ENCODE measurements around the gene VEGFD.

Gene VEGFD

GRCh38 chrX:15343075-15343476 lies 41.1 kb downstream of the VEGFD start:
- no peak for DNase-seq (ENCODE audit: low spot score)
- TF ChIP-seq, protein P1, sequence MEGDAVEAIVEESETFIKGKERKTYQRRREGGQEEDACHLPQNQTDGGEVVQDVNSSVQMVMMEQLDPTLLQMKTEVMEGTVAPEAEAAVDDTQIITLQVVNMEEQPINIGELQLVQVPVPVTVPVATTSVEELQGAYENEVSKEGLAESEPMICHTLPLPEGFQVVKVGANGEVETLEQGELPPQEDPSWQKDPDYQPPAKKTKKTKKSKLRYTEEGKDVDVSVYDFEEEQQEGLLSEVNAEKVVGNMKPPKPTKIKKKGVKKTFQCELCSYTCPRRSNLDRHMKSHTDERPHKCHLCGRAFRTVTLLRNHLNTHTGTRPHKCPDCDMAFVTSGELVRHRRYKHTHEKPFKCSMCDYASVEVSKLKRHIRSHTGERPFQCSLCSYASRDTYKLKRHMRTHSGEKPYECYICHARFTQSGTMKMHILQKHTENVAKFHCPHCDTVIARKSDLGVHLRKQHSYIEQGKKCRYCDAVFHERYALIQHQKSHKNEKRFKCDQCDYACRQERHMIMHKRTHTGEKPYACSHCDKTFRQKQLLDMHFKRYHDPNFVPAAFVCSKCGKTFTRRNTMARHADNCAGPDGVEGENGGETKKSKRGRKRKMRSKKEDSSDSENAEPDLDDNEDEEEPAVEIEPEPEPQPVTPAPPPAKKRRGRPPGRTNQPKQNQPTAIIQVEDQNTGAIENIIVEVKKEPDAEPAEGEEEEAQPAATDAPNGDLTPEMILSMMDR (IDR thresholded peaks at IDR 0.05; ENCODE audit: extremely low read depth, missing control alignments) = no peak

DNA sequence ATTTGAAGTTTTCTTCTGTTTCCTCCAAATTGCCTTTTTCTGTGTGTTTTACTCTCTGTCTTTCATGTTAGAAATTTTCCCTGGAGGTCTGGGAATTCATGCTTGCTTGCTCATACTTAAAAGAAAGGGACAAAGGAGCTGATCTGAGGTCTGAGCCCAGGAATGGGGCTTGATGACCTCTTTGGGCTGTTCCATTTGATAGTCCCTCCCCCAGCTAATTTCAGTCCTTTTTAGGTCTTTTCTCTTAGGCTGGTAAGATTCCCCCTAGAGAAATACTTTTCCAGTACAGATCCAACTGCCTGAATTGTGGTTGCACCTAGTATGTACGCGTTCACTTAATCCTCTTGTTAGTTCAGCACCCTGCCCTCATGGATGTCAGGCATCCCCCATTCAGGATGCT lies 43.3 kb downstream of the VEGFD start:
- TF ChIP-seq, protein P1 (IDR thresholded peaks at IDR 0.05; ENCODE audit: extremely low read depth, missing control alignments) = no peak

GRCh38 chrX:15336023-15336413 lies 48.2 kb downstream of the VEGFD start:
- DNase-seq (ENCODE audit: low spot score) = peak; percentile 4
- TF ChIP-seq, protein P1 (IDR thresholded peaks at IDR 0.05; ENCODE audit: extremely low read depth, missing control alignments) = no peak

More for the DNA sequence above, 43.3 kb downstream of the VEGFD start:
- DNase-seq (ENCODE audit: low spot score) = no peak

DNA sequence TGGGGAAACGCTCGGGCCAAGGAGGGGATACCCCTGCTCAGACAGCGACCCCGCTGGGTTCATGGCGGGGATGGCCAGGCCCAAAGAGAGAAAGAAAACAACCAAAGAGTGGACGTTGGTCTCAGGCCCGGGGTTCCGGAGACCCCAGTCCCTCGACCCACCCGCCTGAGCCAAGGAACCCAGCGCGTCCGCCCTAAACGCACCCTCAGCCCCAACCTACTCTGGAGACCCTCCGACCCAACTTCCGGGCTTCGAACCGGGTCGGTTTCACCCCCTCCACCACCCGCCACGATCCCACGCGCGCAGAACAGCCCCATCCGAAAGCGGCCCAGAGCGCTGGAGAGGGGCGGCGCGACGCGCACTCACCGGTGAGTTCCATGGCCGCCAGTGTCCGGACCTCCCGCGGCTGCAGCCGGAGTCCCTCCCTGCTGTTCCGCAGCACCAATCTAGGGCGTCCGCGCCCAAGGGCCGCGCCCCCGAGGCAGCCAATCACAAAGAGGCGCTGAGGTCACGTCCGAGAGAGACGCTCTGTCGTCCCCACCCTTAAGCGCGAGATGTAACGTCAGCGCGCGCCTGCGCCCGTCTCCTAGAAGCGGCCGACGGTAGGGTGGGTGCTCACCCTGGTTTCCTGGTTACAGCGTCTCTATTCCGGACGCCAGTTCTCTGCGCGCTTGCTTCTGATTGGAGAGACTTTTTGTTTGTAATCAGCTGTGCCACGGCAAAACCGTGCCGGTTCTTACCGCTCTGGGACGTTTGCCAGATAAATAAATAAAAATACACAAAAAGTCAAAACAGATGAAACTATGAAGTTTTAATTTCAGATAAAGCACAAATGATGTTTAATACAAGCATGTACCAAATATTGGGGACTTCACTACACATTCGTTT lies 48.8 kb downstream of the VEGFD start, which contains the start of gene PIGA:
Gene PIGA, minus strand, starts transcription at position 389 of the 888 bp plus-strand sequence. CDS start 3,593 bp downstream, outside the sequence.
- TF ChIP-seq, protein P1 (IDR thresholded peaks at IDR 0.05; ENCODE audit: extremely low read depth, missing control alignments) = no peak
- DNase-seq (ENCODE audit: low spot score) = peak; percentile 90

DNA sequence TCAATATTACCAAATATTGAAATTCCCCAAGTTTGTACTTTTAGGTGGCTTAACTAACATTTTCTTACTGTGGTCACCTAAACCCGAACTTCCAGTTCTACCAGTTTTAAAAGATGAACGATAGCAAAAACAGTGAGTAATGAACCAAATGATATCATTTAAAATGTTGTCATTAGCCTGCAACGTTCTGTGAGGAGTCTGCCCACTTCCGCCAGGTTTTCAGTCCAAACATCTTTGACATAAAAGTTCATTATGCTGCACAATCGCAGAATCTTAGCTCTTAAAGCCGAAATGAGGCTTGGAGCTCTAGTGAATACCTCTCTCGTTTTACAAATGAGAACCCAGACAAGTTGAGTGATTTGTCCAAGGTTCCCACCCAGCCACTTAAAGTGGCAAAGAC lies 49.7 kb downstream of the VEGFD start:
- TF ChIP-seq, protein P1 (IDR thresholded peaks at IDR 0.05; ENCODE audit: extremely low read depth, missing control alignments) = no peak
- DNase-seq (ENCODE audit: low spot score) = peak; percentile 12

GRCh38 chrX:15328821-15329220 lies 55.4 kb downstream of the VEGFD start:
- TF ChIP-seq, protein P1 (IDR thresholded peaks at IDR 0.05; ENCODE audit: extremely low read depth, missing control alignments) = no peak
- no peak for DNase-seq (ENCODE audit: low spot score)

GRCh38 chrX:15328131-15328530 lies 56.1 kb downstream of the VEGFD start:
- no peak for DNase-seq (ENCODE audit: low spot score)
- TF ChIP-seq, protein P1 (IDR thresholded peaks at IDR 0.05; ENCODE audit: extremely low read depth, missing control alignments) = no peak

Data from GM20000 (cell line).